Measurements from ENCODE around the gene LRRC73. TPM values are rescaled to one million over a fixed set of nuclear protein-coding genes. Genes with fewer than 3 reads are reported as not detected.
A peak's percentile ranks its signal among the peaks of the same experiment; 100 is the strongest.

The LRRC73 gene
- total and polyA plus RNA-seq, 10 donors, result 0.11 to 1.3 (median 0.64) TPM

DNA sequence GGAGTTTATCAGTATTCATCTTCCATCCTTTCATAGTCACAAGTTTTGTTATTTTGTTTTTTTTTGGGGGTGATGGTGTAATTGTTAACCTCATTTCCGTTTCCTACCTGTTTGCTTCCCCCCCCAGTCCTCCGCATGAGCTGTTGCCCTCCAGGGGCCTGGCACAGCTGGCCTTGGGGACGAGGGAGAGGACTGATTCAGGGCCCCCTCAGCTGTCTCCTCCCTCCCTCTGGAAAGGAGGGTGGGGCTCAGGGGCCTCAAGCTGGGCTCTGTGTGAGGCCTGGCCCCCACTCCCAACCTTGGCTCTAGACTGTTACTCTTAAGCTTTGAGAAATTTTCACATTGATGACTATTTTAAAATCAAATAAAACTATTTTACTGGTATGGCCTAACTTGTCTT is 4.0 kb downstream of the LRRC73 start:
- Histone ChIP-seq H3K27ac (peak overlapping the region in 4 of 8 donors; percentile 4 to 36 (median 15)), H3K36me3 (peaks cover 0 to 54% (median 41%) of the 10 kb centered on the region in 6 donors), H3K4me3 (no peak overlapping the region), H3K4me1 (peaks cover 21 to 62% (median 37%) of the 10 kb centered on the region in 6 donors), H3K27me3 (replicated peaks in 1 of 7) (peaks cover 3 to 31% (median 10%) of the 10 kb centered on the region in 7 donors), H3K9me3 (no peaks in the 10 kb centered on the region)
- peak; percentile 59 for DNase-seq
- intact Hi-C loops (cut with DNase I; ENCODE audit: low total_unique reads), result loop anchor here (5.0 kb wide), 2 partner anchors 54 to 244 kb away; no protein-coding TSS in a partner anchor
- TF ChIP-seq POLR2A (IDR thresholded peaks at IDR 0.05), result no peak
- TF ChIP-seq POLR2AphosphoS5 (IDR thresholded peaks at IDR 0.05), result no peak
- TF ChIP-seq, protein P1, sequence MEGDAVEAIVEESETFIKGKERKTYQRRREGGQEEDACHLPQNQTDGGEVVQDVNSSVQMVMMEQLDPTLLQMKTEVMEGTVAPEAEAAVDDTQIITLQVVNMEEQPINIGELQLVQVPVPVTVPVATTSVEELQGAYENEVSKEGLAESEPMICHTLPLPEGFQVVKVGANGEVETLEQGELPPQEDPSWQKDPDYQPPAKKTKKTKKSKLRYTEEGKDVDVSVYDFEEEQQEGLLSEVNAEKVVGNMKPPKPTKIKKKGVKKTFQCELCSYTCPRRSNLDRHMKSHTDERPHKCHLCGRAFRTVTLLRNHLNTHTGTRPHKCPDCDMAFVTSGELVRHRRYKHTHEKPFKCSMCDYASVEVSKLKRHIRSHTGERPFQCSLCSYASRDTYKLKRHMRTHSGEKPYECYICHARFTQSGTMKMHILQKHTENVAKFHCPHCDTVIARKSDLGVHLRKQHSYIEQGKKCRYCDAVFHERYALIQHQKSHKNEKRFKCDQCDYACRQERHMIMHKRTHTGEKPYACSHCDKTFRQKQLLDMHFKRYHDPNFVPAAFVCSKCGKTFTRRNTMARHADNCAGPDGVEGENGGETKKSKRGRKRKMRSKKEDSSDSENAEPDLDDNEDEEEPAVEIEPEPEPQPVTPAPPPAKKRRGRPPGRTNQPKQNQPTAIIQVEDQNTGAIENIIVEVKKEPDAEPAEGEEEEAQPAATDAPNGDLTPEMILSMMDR (IDR thresholded peaks at IDR 0.05 in 8 of 11, conservative IDR thresholded peaks at IDR 0.05 in 3 of 11), result no peak
- 52 to 86% (median 75%) methylated on average over 3 of the region's 3 CpGs for WGBS, 5 donors

- peak; percentile 79 for DNase-seq
- H3K4me3 ChIP-seq, result no peak overlapping the region
- WGBS, 5 donors, result 48 to 78% (median 71%) methylated on average over 6 of the region's 6 CpGs
- intact Hi-C loops (cut with DNase I; ENCODE audit: low total_unique reads), result loop anchor here (5.0 kb wide), 2 partner anchors 53 to 243 kb away; no protein-coding TSS in a partner anchor
- peak; percentile 62 to 73 (median 71) for TF ChIP-seq POLR2AphosphoS5 (IDR thresholded peaks at IDR 0.05)
- TF ChIP-seq, protein P1 (IDR thresholded peaks at IDR 0.05 in 8 of 11, conservative IDR thresholded peaks at IDR 0.05 in 3 of 11), result no peak
- H3K27ac ChIP-seq, result peak overlapping the region in 5 of 8 donors; percentile 4 to 36 (median 27)
- H3K36me3 ChIP-seq, result peaks cover 0 to 54% (median 43%) of the 10 kb centered on the region in 6 donors
- H3K9me3 ChIP-seq, result no peaks in the 10 kb centered on the region
- peaks cover 20 to 57% (median 34%) of the 10 kb centered on the region in 6 donors for H3K4me1 ChIP-seq
- H3K27me3 ChIP-seq (replicated peaks in 1 of 7), result peaks cover 3 to 31% (median 10%) of the 10 kb centered on the region in 7 donors
These were observed 4.4 kb downstream of the LRRC73 start for GRCh38 chr6:43505718-43506117.

GRCh38 chr6:43504756-43505593 is 5.2 kb downstream of the LRRC73 start:
- Histone ChIP-seq H3K36me3 (peaks cover 0 to 60% (median 49%) of the 10 kb centered on the region in 6 donors), H3K27ac (peak overlapping the region in 4 of 8 donors; percentile 21 to 36 (median 27)), H3K9me3 (no peaks in the 10 kb centered on the region), H3K4me1 (peaks cover 17 to 51% (median 28%) of the 10 kb centered on the region in 6 donors), H3K4me3 (no peak overlapping the region), H3K27me3 (replicated peaks in 1 of 7) (peaks cover 3 to 25% (median 10%) of the 10 kb centered on the region in 7 donors)
- intact Hi-C loops (cut with DNase I; ENCODE audit: low total_unique reads), result loop anchor here (5.0 kb wide), 2 partner anchors 53 to 243 kb away; no protein-coding TSS in a partner anchor
- 83 to 96% (median 94%) methylated on average over 19 to 26 of the region's 26 CpGs for WGBS, 5 donors
- peak; percentile 76 for DNase-seq
- TF ChIP-seq POLR2A (IDR thresholded peaks at IDR 0.05) (no peak), POLR2AphosphoS5 (IDR thresholded peaks at IDR 0.05) (no peak)
- TF ChIP-seq, protein P1 (IDR thresholded peaks at IDR 0.05 in 8 of 11, conservative IDR thresholded peaks at IDR 0.05 in 3 of 11), result no peak

DNA sequence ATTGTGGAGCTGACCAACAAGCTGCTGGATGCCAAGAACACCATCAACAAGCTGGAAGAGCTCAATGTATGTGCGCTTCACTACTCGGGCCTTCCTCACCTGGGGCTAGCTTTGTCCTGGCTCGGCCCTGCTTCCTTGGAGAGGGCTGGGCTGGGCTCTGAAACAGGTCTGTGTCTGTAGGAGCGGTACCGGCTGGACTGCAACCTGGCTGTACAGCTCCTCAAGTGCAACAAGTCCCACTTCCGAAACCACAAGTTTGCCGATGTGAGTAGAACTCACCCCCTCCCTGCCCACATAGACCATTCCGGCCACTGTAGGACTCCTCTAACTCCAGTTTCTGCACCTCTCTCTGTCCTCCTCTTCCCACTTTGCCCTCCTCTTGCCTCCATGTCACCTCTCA is 6.7 kb downstream of the LRRC73 start:
- intact Hi-C loops (cut with DNase I; ENCODE audit: low total_unique reads), result no loop called here
- Histone ChIP-seq H3K4me3 (no peak overlapping the region), H3K27ac (no peak overlapping the region), H3K4me1 (peaks cover 9 to 48% (median 20%) of the 10 kb centered on the region in 6 donors), H3K36me3 (peaks cover 0 to 75% (median 65%) of the 10 kb centered on the region in 6 donors), H3K9me3 (no peaks in the 10 kb centered on the region), H3K27me3 (replicated peaks in 1 of 7) (peaks cover 0 to 9% (median 0%) of the 10 kb centered on the region in 7 donors)
- TF ChIP-seq, protein P1 (IDR thresholded peaks at IDR 0.05 in 8 of 11, conservative IDR thresholded peaks at IDR 0.05 in 3 of 11), result no peak
- TF ChIP-seq POLR2AphosphoS5 (IDR thresholded peaks at IDR 0.05) (no peak), POLR2A (IDR thresholded peaks at IDR 0.05) (no peak)
- DNase-seq, result no peak
- 85 to 98% (median 93%) methylated on average over 7 to 8 of the region's 8 CpGs for WGBS, 5 donors

Measured in spleen (tissue), 11 donors.